HG02642 (cell line): ENCODE measurements around the gene EIF4E3.

Experiments used
- ATAC-seq: cut with Tn5 transposase; IDR thresholded peaks from one replicate; pipeline ENCODE4 v1.9.1; 2021; ENCODE audit warnings: mild to moderate bottlenecking; ENCODE audit not compliant: unreplicated experiment, poor library complexity

The EIF4E3 gene

GRCh38 chr3:71652781-71653413 is 72.3 kb downstream of the EIF4E3 start:
- no peak for ATAC-seq

GRCh38 chr3:71651625-71652024 is 73.6 kb downstream of the EIF4E3 start:
- no peak for ATAC-seq

- ATAC-seq: no peak
Measured at GRCh38 chr3:71650372-71650771, 74.8 kb downstream of the EIF4E3 start.

GRCh38 chr3:71649757-71650156 is 75.4 kb downstream of the EIF4E3 start:
- no peak for ATAC-seq

GRCh38 chr3:71647751-71648150 is 77.5 kb downstream of the EIF4E3 start:
- no peak for ATAC-seq

DNA sequence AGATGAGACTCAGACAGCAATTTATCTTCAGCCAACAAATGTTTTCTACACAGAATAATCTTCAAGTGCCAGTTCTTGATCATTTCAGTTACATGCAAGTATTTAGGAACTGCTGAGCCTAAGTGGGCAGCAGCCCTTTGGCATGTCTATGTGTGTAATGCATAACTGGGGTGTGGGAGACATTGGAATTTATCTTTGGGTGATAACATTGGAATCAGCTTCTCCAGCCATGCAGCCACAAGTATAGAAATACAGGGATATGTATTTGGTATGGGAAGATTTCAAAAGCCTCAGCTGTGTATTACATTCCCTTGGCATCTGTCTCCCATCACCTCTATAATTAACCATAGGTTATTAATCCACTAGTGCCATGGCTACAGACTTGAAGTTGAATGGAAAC is 78.2 kb downstream of the EIF4E3 start:
- ATAC-seq: no peak

- ATAC-seq: no peak
Measured at GRCh38 chr3:71645140-71645539, 80.1 kb downstream of the EIF4E3 start.

DNA sequence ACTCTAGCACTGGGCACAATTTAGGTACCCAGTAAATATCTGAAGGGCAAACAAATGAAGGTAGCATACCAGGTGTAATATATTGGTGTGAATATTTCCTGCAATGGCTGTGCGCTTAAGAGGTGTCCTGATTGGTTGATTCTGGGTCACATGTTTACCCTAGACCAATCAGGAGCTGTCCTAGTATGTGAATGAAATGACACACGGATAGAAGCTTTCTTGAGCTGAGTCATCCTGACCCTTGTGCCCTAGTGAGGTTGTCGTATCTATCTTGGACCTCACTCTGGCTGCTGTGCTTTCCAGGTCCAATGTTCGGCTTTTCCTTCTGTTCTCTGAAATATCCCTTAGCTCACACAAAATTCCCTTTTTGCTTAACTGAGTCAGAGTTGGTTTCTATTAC is 83.5 kb downstream of the EIF4E3 start:
- no peak for ATAC-seq

GRCh38 chr3:71640331-71640983 is 84.7 kb downstream of the EIF4E3 start:
- no peak for ATAC-seq

DNA sequence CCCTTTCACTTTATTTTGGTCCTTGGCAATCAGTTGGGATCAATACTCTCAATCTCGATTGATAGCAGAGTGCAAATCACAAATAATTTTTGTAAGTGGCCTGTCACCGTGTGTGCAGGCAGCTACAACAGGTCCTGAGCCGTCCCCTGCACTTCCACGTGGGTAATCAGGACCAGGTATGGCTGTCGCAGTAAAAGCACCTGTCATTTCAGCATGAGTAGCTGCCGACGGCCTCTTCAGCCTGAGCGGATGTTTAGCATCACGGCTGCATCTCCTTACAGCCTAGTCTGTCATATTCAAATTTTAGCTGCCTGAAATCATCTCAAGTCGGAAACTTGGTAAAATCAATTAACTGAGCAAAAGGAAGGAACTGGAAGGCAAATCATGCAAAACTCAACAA is 88.7 kb downstream of the EIF4E3 start:
- ATAC-seq: no peak

GRCh38 chr3:71636001-71636400 is 89.2 kb downstream of the EIF4E3 start:
- ATAC-seq: no peak

DNA sequence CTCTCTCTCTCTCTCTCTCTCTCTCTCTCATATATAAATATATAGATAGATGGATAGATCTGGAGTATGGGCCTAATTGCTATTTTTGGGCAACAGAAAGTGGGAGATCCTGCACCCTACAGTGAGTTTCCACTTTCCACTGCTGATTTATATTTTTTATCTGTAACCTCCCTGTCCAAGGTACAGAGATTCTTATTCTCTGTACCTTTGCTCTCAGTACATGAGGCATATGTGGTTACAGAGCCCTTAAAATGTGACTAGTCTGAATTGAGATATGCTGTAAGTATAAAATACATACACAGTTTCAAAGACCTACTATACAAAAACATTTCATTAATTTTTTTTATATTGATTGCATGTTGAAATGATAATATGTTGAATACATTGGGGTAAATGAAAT is 90.5 kb downstream of the EIF4E3 start:
- ATAC-seq: no peak

GRCh38 chr3:71629711-71630110 is 95.5 kb downstream of the EIF4E3 start:
- ATAC-seq: no peak

GRCh38 chr3:71629289-71629688 is 95.9 kb downstream of the EIF4E3 start:
- no peak for ATAC-seq

DNA sequence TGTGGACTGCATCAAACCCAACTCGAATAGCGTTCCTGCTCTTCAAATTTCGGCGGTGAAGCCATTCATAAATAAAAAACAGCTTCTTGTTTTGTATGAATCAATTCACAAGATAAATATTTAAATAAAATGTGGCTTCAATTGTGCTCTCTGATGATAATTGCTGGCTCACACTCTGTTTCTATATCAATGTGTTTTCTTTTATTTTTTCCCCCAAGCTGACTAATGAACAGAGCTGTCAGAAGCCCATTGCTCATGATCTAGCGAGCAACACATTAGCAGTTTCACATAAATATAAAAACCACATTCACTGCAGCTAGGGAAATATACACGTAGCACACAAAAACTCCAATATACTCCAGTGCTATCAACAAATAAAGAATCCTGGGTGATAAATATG is 96.7 kb downstream of the EIF4E3 start:
- no peak for ATAC-seq

- ATAC-seq: no peak
Measured at GRCh38 chr3:71625676-71626075, 99.5 kb downstream of the EIF4E3 start.
